Thyroid gland (tissue), 4 donors: ENCODE measurements around the gene PLPPR1. TPM values are rescaled to one million over a fixed set of nuclear protein-coding genes. Genes with fewer than 3 reads are reported as not detected.

Experiments
- DNase-seq, 2 donors: peaks; one replicate each; pipeline ENCODE4 v3.0.0-alpha.2; 2019
- H3K27ac ChIP-seq, 3 donors: fragments of 200-600 bp; sonication (generic); 1 replicate in 2 of 3; 2 replicates in 1 of 3; pipeline ENCODE4 v1.5.1; 2016 to 2019; ENCODE audit warnings: mild to moderate bottlenecking in 1 of 3, moderate library complexity in 1 of 3
- H3K27me3 ChIP-seq: fragments of 200-600 bp; sonication (generic); one replicate; pipeline ENCODE4 v1.5.1; 2019
- H3K36me3 ChIP-seq, 2 donors: fragments of 200-600 bp; sonication (generic); one replicate each; pipeline ENCODE4 v1.5.1; 2016 to 2019
- H3K4me1 ChIP-seq, 2 donors: fragments of 200-600 bp; sonication (generic); one replicate each; pipeline ENCODE4 v1.5.1; 2017 to 2019
- H3K4me3 ChIP-seq, 3 donors: fragments of 200-600 bp; sonication (generic); replicated peaks in 1 of 3; 1 replicate in 2 of 3; 2 replicates in 1 of 3; pipeline ENCODE4 v1.5.1; 2016; ENCODE audit warnings: mild to moderate bottlenecking in 1 of 3
- H3K9me3 ChIP-seq: fragments of 200-600 bp; sonication (generic); one replicate; pipeline ENCODE4 v1.5.1; 2017
- CTCF ChIP-seq, 6 experiments: fragments of 200-600 bp in 3 of 6; fragments of 450-650 bp in 3 of 6; sonication (generic) in 3 of 6; IDR thresholded peaks; one replicate each; pipeline ENCODE4 v1.5.1; 2016 to 2019; ENCODE audit warnings: antibody characterized with exemption in 6 of 6, mild to moderate bottlenecking in 2 of 6, inconsistent platforms in 1 of 6, moderate library complexity in 1 of 6
- POLR2A ChIP-seq, 2 donors: fragments of 450-650 bp; IDR thresholded peaks; one replicate each; pipeline ENCODE4 v1.6.1; 2017; ENCODE audit warnings: antibody characterized with exemption in 2 of 2, mild to moderate bottlenecking in 2 of 2, moderate library complexity in 1 of 2
- WGBS, 2 donors: methylation state at CpG; one replicate each; pipeline ENCODE4 v1.1.5; 2017; 5-methylcytosine and 5-hydroxymethylcytosine counted together
- intact Hi-C: fragments of 100-400 bp; cut with DNase I; formaldehyde crosslinking; loops from one replicate; pipeline ENCODE4 v1.15.1; 2023
- total RNA-seq, 4 donors: library from RNA; depleted of rRNA; stranded (reverse); fragments of >200 nt; gene quantifications; one replicate each; pipeline ENCODE4 v1.2.3, GENCODE V29; 2016

PLPPR1 gene
- total RNA-seq, 4 donors from 2014 or later, result 0.22 to 0.24 TPM; not detected in 2

GRCh38 chr9:101354765-101355708 is 326.5 kb downstream of the PLPPR1 start:
- no peak overlapping the region for H3K4me3 ChIP-seq
- WGBS, 2 donors, result 77 to 85% methylated on average over 7 of the region's 7 CpGs
- intact Hi-C loops, result no loop called here

GRCh38 chr9:101356619-101357018 is 328.1 kb downstream of the PLPPR1 start:
- no peak for DNase-seq
- Histone ChIP-seq H3K4me3 (no peak overlapping the region), H3K27ac (no peak overlapping the region), H3K27me3 (no peaks in the 10 kb centered on the region), H3K4me1 (no peaks in the 10 kb centered on the region), H3K9me3 (no peaks in the 10 kb centered on the region), H3K36me3 (no peaks in the 10 kb centered on the region)
- TF ChIP-seq CTCF (IDR thresholded peaks at IDR 0.05) (no peak), POLR2A (IDR thresholded peaks at IDR 0.05) (no peak)
- 50 to 60% methylated on average over 1 of the region's 1 CpG for WGBS, 2 donors
- intact Hi-C loops, result no loop called here

More at GRCh38 chr9:101354765-101355708, 326.5 kb downstream of the PLPPR1 start:
- no peak for DNase-seq
- Histone ChIP-seq H3K4me1 (no peaks in the 10 kb centered on the region), H3K27ac (no peak overlapping the region), H3K9me3 (no peaks in the 10 kb centered on the region), H3K36me3 (no peaks in the 10 kb centered on the region), H3K27me3 (no peaks in the 10 kb centered on the region)
- TF ChIP-seq CTCF (IDR thresholded peaks at IDR 0.05) (no peak), POLR2A (IDR thresholded peaks at IDR 0.05) (no peak)

GRCh38 chr9:101359679-101360078 is 331.2 kb downstream of the PLPPR1 start:
- 63 to 67% methylated on average over 1 of the region's 1 CpG for WGBS, 2 donors
- H3K4me3 ChIP-seq, result no peak overlapping the region
- TF ChIP-seq POLR2A (IDR thresholded peaks at IDR 0.05), result no peak
- no peak for TF ChIP-seq CTCF (IDR thresholded peaks at IDR 0.05)
- H3K9me3 ChIP-seq, result no peaks in the 10 kb centered on the region
- H3K4me1 ChIP-seq, result no peaks in the 10 kb centered on the region
- DNase-seq, result no peak
- no peaks in the 10 kb centered on the region for H3K27me3 ChIP-seq
- intact Hi-C loops, result no loop called here
- H3K27ac ChIP-seq, result no peak overlapping the region
- no peaks in the 10 kb centered on the region for H3K36me3 ChIP-seq

GRCh38 chr9:101360647-101361046 is 332.1 kb downstream of the PLPPR1 start:
- Histone ChIP-seq H3K4me1 (no peaks in the 10 kb centered on the region), H3K36me3 (no peaks in the 10 kb centered on the region), H3K27me3 (no peaks in the 10 kb centered on the region), H3K27ac (no peak overlapping the region), H3K9me3 (no peaks in the 10 kb centered on the region), H3K4me3 (no peak overlapping the region)
- DNase-seq, result no peak
- intact Hi-C loops, result no loop called here
- no peak for TF ChIP-seq CTCF (IDR thresholded peaks at IDR 0.05)
- no peak for TF ChIP-seq POLR2A (IDR thresholded peaks at IDR 0.05)

- Histone ChIP-seq H3K9me3 (no peaks in the 10 kb centered on the region), H3K27ac (no peak overlapping the region), H3K4me1 (no peaks in the 10 kb centered on the region), H3K4me3 (no peak overlapping the region), H3K36me3 (no peaks in the 10 kb centered on the region), H3K27me3 (no peaks in the 10 kb centered on the region)
- WGBS, 2 donors, result 89 to 91% methylated on average over 5 of the region's 5 CpGs
- intact Hi-C loops, result no loop called here
- no peak for DNase-seq
- TF ChIP-seq POLR2A (IDR thresholded peaks at IDR 0.05) (no peak), CTCF (IDR thresholded peaks at IDR 0.05) (no peak)
Observed at GRCh38 chr9:101362450-101362849, 333.9 kb downstream of the PLPPR1 start.
